Measurements from ENCODE around the gene ARHGEF26.

GRCh38 chr3:154101250-154101649 lies 19.9 kb upstream of the ARHGEF26 start:
- TF ChIP-seq CTCF (IDR thresholded peaks at IDR 0.05; ENCODE audit: low read length) (no peak), EZH2 (IDR thresholded peaks at IDR 0.05; ENCODE audit: borderline replicate concordance, low read length) (no peak)

Measured in OCI-LY1 (cell line).